DMS153 treated with DMSO at 0.1 percent for 48 hours (cell line): Measurements from ENCODE around the gene ITM2C.

Source experiments
- DNase-seq: peaks from one replicate; lab custom pipeline; 2025; ENCODE audit not compliant: unreplicated experiment; lab: John Stamatoyannopoulos, UW

ITM2C gene

GRCh38 chr2:230864605-230865306 lies at the start of gene ITM2C:
TSS of gene ITM2C (plus strand) at chr2:230864942. CDS start at chr2:230865026, 84 bp downstream.
- peak; percentile 45 for DNase-seq

- no peak for DNase-seq
Measured at GRCh38 chr2:230815088-230815487, 49.7 kb upstream of the ITM2C start.

GRCh38 chr2:230816735-230817134 lies 48.0 kb upstream of the ITM2C start:
- no peak for DNase-seq

GRCh38 chr2:230819433-230819832 lies 45.3 kb upstream of the ITM2C start:
- no peak for DNase-seq

GRCh38 chr2:230821261-230821990 lies 43.3 kb upstream of the ITM2C start:
- DNase-seq = no peak

- no peak for DNase-seq
Measured at GRCh38 chr2:230821991-230822520, 42.7 kb upstream of the ITM2C start.

- no peak for DNase-seq
Measured at GRCh38 chr2:230823264-230823964, 41.3 kb upstream of the ITM2C start.

GRCh38 chr2:230824406-230824978 lies 40.2 kb upstream of the ITM2C start:
- DNase-seq = peak; percentile 60

GRCh38 chr2:230825354-230825753 lies 39.4 kb upstream of the ITM2C start:
- DNase-seq = no peak

GRCh38 chr2:230827774-230828271 lies 36.9 kb upstream of the ITM2C start:
- no peak for DNase-seq

GRCh38 chr2:230828272-230828961 lies 36.3 kb upstream of the ITM2C start:
- DNase-seq = no peak

- no peak for DNase-seq
Measured at GRCh38 chr2:230829293-230829692, 35.4 kb upstream of the ITM2C start.

GRCh38 chr2:230829959-230830358 lies 34.8 kb upstream of the ITM2C start:
- no peak for DNase-seq

- no peak for DNase-seq
Measured at GRCh38 chr2:230830428-230830827, 34.3 kb upstream of the ITM2C start.

GRCh38 chr2:230840301-230840700 lies 24.4 kb upstream of the ITM2C start:
- no peak for DNase-seq

- DNase-seq = no peak
Measured at GRCh38 chr2:230842473-230842872, 22.3 kb upstream of the ITM2C start.

- DNase-seq = no peak
Measured at GRCh38 chr2:230843132-230843531, 21.6 kb upstream of the ITM2C start.

GRCh38 chr2:230846360-230846759 lies 18.4 kb upstream of the ITM2C start:
- no peak for DNase-seq

GRCh38 chr2:230847883-230848388 lies 16.8 kb upstream of the ITM2C start:
- DNase-seq = peak; percentile 23

- no peak for DNase-seq
Measured at GRCh38 chr2:230849633-230850357, 14.9 kb upstream of the ITM2C start.
